ENCODE measurements around the gene MFSD6L.

The MFSD6L gene

GRCh38 chr17:8754890-8755289 lies 44.3 kb downstream of the MFSD6L start:
- no peak for DNase-seq (ENCODE audit: low read depth, low spot score)
- H3K4me3 ChIP-seq (ENCODE audit: low read length) = no peak overlapping the region

GRCh38 chr17:8753976-8754440 lies 45.2 kb downstream of the MFSD6L start:
- DNase-seq (ENCODE audit: low read depth, low spot score) = peak; percentile 49
- H3K4me3 ChIP-seq (ENCODE audit: low read length) = no peak overlapping the region

- no peak for DNase-seq (ENCODE audit: low read depth, low spot score)
- H3K4me3 ChIP-seq (ENCODE audit: low read length) = no peak overlapping the region
These were observed 45.8 kb downstream of the MFSD6L start for GRCh38 chr17:8753136-8753975.

GRCh38 chr17:8749616-8750015 lies 49.5 kb downstream of the MFSD6L start:
- H3K4me3 ChIP-seq (ENCODE audit: low read length) = no peak overlapping the region
- no peak for DNase-seq (ENCODE audit: low read depth, low spot score)

- DNase-seq (ENCODE audit: low read depth, low spot score) = no peak
- no peak overlapping the region for H3K4me3 ChIP-seq (ENCODE audit: low read length)
These were observed 51.4 kb downstream of the MFSD6L start for GRCh38 chr17:8747742-8748141.
